Panc1 (cell line): Measurements from ENCODE around the gene CLDN15. TPM values are rescaled to one million over a fixed set of nuclear protein-coding genes. Genes with fewer than 3 reads are reported as not detected.

Experiments
- ATAC-seq: fragments of 200-7000 bp; cut with Tn5 transposase; 2 replicates; pipeline ENCODE4 v1.9.1; 2020; ENCODE audit warnings: mild to moderate bottlenecking, moderate library complexity
- BruUV-seq: library from RNA; stranded (reverse); fragments of 400-500 nt; replicated peaks from 2 replicates; lab custom pipeline; 2021; lab: Mats Ljungman, UMichigan
- CTCF ChIA-PET: fragments of 300-600 bp; sonication (Branson Sonifier 250); formaldehyde crosslinking; loops from one replicate; lab custom pipeline; 2022; ENCODE audit warnings: antibody characterized with exemption; lab: Charles Lee
- POLR2A ChIA-PET: fragments of 300-600 bp; sonication (Branson Sonifier 250); formaldehyde crosslinking; loops from one replicate; lab custom pipeline; 2022; ENCODE audit warnings: antibody characterized with exemption; lab: Charles Lee
- DNase-seq: peaks from one replicate; pipeline ENCODE4 v3.0.0-alpha.2; 2010; ENCODE audit warnings: low read depth, low spot score
- H3K27ac ChIP-seq: 2 replicates; pipeline ENCODE4 v1.5.1; 2011; ENCODE audit warnings: mild to moderate bottlenecking, low read length, inconsistent platforms
- H3K27me3 ChIP-seq: fragments of 200-500 bp; sonication (Bioruptor generic); 2 replicates; pipeline ENCODE4 v1.6.0; 2014; ENCODE audit warnings: low read length, inconsistent platforms; ENCODE audit not compliant: control insufficient read depth, insufficient read depth
- H3K36me3 ChIP-seq: fragments of 200-500 bp; sonication (Bioruptor generic); 2 replicates; pipeline ENCODE4 v1.5.1; 2014; ENCODE audit warnings: inconsistent platforms, mild to moderate bottlenecking, low read length, moderate library complexity; ENCODE audit not compliant: control insufficient read depth, insufficient read depth
- H3K4me1 ChIP-seq: 2 replicates; pipeline ENCODE4 v1.5.1; 2011; ENCODE audit warnings: inconsistent platforms, mild to moderate bottlenecking, low read length, moderate library complexity; ENCODE audit not compliant: control insufficient read depth, insufficient read depth
- H3K4me3 ChIP-seq, 2 experiments: 2 replicates each; pipeline ENCODE4 v1.5.1; 2011 to 2012; ENCODE audit warnings: low read depth in 2 of 2, low read length in 2 of 2, mild to moderate bottlenecking in 2 of 2, inconsistent platforms in 1 of 2, moderate library complexity in 1 of 2
- H3K9me3 ChIP-seq: fragments of 200-500 bp; sonication (Bioruptor generic); 2 replicates; pipeline ENCODE4 v1.5.1; 2014; ENCODE audit warnings: low read depth, mild to moderate bottlenecking, inconsistent platforms, low read length, moderate library complexity; ENCODE audit not compliant: control insufficient read depth, insufficient read depth
- POLR2AphosphoS5 ChIP-seq: IDR thresholded peaks from 2 replicates; pipeline ENCODE4 v1.6.1; 2012; ENCODE audit warnings: mild to moderate bottlenecking, low read depth, low read length, moderate library complexity
- SIN3A ChIP-seq: IDR thresholded peaks from 2 replicates; pipeline ENCODE4 v1.6.1; 2012; ENCODE audit warnings: low read depth, mild to moderate bottlenecking, low read length, moderate library complexity, borderline replicate concordance; ENCODE audit not compliant: insufficient read depth
- TCF7L2 ChIP-seq: IDR thresholded peaks from 2 replicates; pipeline ENCODE4 v1.6.1; 2011; ENCODE audit warnings: mild to moderate bottlenecking, low read depth, low read length, inconsistent platforms
- in situ Hi-C: cut with HindIII; loops from 2 replicates; pipeline ENCODE4 v1.10.0; 2016; ENCODE audit warnings: low sequenced_read_pairs, low pct_unique_long_range_greater_than_20kb
- intact Hi-C: fragments of 100-400 bp; cut with micrococcal nuclease; formaldehyde crosslinking; loops from one replicate; pipeline ENCODE4 v1.10.0; 2022; ENCODE audit not compliant: unreplicated experiment
- total RNA-seq: library from RNA; stranded (reverse); gene quantifications from one replicate; pipeline ENCODE4 v1.2.1, GENCODE V29; 2021; ENCODE audit not compliant: unreplicated experiment
- TF ChIP-seq, protein P1 (sequence below): fragments of 450-650 bp; IDR thresholded peaks from 2 replicates; pipeline ENCODE4 v1.5.1; 2017; ENCODE audit warnings: mild to moderate bottlenecking
- TF ChIP-seq, protein P2 (sequence below), 2 experiments: IDR thresholded peaks; 2 replicates each; pipeline ENCODE4 v1.6.1; 2011 to 2012; ENCODE audit warnings: low read depth in 2 of 2, control low read depth in 1 of 2, low read length in 1 of 2, mild to moderate bottlenecking in 1 of 2, moderate library complexity in 1 of 2; ENCODE audit not compliant: insufficient read depth in 1 of 2

The CLDN15 gene
- total RNA-seq, 1 experiment from 2014 or later: 8.0 TPM

GRCh38 chr7:101238226-101239182, 902 bp upstream of the CLDN15 start:
- H3K4me1 ChIP-seq: peaks cover under 1% of the 10 kb centered on the region; the same call in 1 of the 2 replicates
- no peak for TF ChIP-seq TCF7L2
- TF ChIP-seq SIN3A: no peak
- TF ChIP-seq, protein P1, sequence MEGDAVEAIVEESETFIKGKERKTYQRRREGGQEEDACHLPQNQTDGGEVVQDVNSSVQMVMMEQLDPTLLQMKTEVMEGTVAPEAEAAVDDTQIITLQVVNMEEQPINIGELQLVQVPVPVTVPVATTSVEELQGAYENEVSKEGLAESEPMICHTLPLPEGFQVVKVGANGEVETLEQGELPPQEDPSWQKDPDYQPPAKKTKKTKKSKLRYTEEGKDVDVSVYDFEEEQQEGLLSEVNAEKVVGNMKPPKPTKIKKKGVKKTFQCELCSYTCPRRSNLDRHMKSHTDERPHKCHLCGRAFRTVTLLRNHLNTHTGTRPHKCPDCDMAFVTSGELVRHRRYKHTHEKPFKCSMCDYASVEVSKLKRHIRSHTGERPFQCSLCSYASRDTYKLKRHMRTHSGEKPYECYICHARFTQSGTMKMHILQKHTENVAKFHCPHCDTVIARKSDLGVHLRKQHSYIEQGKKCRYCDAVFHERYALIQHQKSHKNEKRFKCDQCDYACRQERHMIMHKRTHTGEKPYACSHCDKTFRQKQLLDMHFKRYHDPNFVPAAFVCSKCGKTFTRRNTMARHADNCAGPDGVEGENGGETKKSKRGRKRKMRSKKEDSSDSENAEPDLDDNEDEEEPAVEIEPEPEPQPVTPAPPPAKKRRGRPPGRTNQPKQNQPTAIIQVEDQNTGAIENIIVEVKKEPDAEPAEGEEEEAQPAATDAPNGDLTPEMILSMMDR: no peak
- TF ChIP-seq, protein P2, sequence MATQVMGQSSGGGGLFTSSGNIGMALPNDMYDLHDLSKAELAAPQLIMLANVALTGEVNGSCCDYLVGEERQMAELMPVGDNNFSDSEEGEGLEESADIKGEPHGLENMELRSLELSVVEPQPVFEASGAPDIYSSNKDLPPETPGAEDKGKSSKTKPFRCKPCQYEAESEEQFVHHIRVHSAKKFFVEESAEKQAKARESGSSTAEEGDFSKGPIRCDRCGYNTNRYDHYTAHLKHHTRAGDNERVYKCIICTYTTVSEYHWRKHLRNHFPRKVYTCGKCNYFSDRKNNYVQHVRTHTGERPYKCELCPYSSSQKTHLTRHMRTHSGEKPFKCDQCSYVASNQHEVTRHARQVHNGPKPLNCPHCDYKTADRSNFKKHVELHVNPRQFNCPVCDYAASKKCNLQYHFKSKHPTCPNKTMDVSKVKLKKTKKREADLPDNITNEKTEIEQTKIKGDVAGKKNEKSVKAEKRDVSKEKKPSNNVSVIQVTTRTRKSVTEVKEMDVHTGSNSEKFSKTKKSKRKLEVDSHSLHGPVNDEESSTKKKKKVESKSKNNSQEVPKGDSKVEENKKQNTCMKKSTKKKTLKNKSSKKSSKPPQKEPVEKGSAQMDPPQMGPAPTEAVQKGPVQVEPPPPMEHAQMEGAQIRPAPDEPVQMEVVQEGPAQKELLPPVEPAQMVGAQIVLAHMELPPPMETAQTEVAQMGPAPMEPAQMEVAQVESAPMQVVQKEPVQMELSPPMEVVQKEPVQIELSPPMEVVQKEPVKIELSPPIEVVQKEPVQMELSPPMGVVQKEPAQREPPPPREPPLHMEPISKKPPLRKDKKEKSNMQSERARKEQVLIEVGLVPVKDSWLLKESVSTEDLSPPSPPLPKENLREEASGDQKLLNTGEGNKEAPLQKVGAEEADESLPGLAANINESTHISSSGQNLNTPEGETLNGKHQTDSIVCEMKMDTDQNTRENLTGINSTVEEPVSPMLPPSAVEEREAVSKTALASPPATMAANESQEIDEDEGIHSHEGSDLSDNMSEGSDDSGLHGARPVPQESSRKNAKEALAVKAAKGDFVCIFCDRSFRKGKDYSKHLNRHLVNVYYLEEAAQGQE (IDR thresholded peaks at IDR 0.05; ENCODE audit: insufficient read depth in 1 of 2, low read depth in 2 of 2, low read length in 1 of 2): no peak
- no peak for TF ChIP-seq POLR2AphosphoS5
- no TSS peak for BruUV-seq
- H3K36me3 ChIP-seq: no peaks in the 10 kb centered on the region
- in situ Hi-C loops: no loop called here
- no peak for ATAC-seq
- POLR2A ChIA-PET: no interaction called here
- H3K9me3 ChIP-seq: no peaks in the 10 kb centered on the region
- intact Hi-C loops: no loop called here
- H3K4me3 ChIP-seq: no peak overlapping the region
- no peaks in the 10 kb centered on the region for H3K27me3 ChIP-seq
- H3K27ac ChIP-seq: no peak overlapping the region
- CTCF ChIA-PET: interaction anchor here (0.6 to 0.7 kb wide), 2 partner anchors 83 to 648 kb away, joined by 4 read pairs; partner anchors contain the start of gene IFT22
- no peak for DNase-seq

DNA sequence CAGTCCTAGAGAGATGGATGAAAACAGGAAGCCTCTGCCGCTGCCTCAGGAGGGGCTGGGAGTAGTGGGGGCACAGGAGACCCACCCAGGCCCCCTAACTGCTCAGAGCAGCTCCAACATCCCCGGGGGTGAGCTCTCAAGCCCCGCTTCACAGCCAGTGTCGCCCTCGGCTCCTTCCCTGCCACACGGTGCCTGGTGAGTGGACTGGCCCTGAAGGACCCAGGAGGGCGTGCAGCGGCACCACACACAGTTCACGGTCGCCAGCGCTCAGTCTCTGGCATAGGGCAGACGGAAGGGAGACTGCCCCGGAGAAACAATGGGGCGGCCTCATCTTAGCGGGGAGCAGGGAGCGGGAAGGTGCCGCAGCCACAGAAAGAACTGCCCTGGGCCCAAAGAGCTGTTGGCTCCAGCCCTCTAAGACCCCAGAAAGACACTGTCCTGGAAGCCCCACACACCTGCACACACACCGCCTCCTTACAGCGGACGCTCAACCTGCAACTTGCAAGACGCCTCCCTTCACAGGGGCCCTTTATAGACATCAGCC, 1.2 kb downstream of the CLDN15 start:
- no peak overlapping the region for H3K27ac ChIP-seq
- ChIA-PET CTCF (no interaction called here), POLR2A (no interaction called here)
- TF ChIP-seq POLR2AphosphoS5 (no peak), SIN3A (no peak), TCF7L2 (no peak)
- TF ChIP-seq, protein P1: no peak
- TF ChIP-seq, protein P2 (IDR thresholded peaks at IDR 0.05; ENCODE audit: insufficient read depth in 1 of 2, low read depth in 2 of 2, low read length in 1 of 2): no peak
- no peak for DNase-seq
- intact Hi-C loops: no loop called here
- in situ Hi-C loops: no loop called here
- no peak overlapping the region for H3K4me3 ChIP-seq
- peaks cover 6% of the 10 kb centered on the region; the same call in 1 of the 2 replicates for H3K4me1 ChIP-seq
- ATAC-seq: no peak
- no TSS peak for BruUV-seq
- no peaks in the 10 kb centered on the region for H3K36me3 ChIP-seq
- no peaks in the 10 kb centered on the region for H3K27me3 ChIP-seq
- no peaks in the 10 kb centered on the region for H3K9me3 ChIP-seq
